ENCODE results near the gene HINT2.

DNA sequence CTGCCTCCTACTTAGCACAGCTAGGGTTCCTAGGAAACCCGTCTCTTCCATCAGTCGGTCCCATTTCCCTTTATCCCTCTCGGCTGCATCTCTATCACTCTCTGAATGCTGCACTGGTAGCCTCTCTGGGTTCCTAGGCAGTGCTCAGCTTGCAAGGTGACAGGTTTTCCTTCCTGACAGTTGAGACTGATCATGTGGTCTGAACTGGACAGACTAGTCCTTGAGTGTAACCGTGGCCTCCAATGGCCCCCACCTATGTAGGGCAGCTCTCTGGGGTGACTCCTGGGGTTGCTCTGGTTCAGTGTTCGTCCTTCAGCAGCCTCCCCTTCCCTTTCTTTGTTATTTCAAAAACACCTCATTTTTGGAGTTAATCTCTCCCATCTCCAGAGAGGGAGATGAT is 18.0 kb upstream of the HINT2 start:
- no peak for TF ChIP-seq CTCF (IDR thresholded peaks at IDR 0.05)
- no peak for TF ChIP-seq ZFX (IDR thresholded peaks at IDR 0.05; ENCODE audit: borderline replicate concordance)
